Activated CD8-positive, alpha-beta memory T cell treated with anti-CD3 and anti-CD28 coated beads, Interleukin-2, amount 50 U/mL, for 48 hours (primary cell): ENCODE measurements around the gene HK2.
A peak's percentile ranks its signal among the peaks of the same experiment; 100 is the strongest.

Experiments used
- DNase-seq: peaks from one replicate; pipeline ENCODE4 v3.0.0-alpha.2; 2020

Gene HK2

DNA sequence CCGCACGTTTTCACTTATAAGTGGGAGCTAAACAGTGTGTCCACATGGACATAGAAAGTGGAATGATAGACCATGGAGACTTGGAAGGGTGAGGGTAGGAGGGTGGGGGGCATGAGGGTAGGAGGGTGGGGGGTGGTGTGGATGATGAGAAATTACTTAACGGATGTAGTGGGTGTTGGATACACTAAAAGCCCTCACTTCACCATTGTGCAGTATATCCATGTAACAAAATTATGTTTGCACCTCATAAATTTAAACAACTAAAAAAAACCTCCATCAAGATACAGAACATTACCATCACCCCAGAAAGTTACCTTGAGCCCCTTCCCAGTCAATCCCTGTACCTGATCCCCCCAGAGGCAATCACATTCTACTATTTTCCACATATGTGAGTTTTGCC, 26.2 kb downstream of the HK2 start:
- no peak for DNase-seq

DNA sequence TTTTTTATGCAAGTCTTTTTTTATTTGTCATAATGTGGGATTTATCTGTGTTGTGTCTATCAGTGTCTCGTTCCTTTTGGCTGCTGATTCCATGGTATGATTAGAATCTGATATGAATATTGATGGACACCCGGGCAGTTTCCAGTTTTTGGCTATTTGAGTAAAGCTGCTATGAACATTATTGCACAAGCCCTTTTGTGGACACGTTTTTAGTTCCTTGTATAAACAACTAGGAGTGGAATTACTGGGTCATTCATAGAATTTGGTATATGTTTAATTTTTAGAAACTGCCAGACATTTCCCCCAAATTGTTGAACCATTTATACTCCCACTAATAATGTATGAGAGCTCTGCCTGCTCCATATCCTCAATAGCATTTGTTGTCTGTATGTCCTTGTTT, 26.6 kb downstream of the HK2 start:
- no peak for DNase-seq

DNA sequence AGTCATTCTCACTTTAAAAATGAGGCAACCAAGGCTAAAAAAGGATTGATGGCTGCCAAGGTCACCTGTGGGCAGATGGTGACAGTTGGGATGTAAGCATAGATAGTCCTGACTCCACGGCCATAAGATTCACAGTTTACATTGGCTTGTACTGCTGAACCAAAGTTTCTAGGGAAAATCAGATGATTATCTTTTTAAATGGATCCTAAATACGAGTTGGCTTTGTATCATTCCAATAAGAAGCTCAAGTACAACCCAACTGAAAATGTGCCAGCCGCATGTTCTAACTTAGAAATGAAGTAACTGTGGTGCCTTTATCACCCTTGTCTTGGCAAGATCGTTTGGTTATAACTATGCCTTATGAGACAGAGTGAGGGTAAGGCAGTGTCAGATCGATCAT, 27.6 kb downstream of the HK2 start:
- no peak for DNase-seq

DNA sequence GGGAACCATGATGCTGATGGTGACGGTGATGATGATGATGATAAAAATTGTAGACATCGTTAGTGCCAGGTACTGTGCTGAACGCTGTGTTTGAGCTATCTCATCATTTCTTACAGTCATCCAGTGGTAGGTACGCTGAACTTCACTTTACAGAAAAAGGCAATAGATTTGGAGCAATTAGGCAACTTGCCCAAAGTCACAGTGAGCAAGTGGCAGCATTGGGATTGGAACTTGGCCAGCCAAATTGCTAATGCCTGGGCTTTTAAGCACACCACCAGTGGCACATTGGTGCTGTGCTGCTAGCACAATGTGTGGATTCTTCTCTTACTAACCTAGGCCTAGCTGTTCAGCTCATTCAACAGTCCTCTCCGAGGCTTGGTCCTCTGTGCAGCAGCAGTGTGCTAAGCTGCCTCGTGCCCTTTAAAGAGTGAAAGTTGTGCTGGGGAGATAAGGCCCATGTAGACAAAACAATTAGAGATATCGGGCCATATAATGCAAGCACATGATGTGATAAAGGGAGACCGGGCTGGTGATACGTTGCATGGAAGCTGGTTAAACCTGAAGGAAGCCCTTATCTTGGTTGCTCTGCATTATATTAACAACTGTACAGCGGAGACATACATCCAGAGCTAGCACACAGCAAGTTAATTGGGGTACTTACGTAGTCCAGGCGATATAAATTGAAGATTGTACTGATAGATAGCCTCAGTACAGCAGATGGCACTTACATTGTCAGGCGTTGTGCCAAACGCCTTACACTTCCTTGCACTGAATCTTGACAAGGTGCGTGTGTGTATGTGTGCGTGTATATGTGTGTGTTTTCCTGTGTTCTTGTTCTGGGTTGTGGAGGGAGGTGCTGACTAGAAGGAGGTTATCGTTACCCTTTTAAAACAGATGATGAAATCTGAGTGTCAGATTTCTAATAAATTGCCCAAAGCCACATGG, 28.4 kb downstream of the HK2 start:
- no peak for DNase-seq

DNA sequence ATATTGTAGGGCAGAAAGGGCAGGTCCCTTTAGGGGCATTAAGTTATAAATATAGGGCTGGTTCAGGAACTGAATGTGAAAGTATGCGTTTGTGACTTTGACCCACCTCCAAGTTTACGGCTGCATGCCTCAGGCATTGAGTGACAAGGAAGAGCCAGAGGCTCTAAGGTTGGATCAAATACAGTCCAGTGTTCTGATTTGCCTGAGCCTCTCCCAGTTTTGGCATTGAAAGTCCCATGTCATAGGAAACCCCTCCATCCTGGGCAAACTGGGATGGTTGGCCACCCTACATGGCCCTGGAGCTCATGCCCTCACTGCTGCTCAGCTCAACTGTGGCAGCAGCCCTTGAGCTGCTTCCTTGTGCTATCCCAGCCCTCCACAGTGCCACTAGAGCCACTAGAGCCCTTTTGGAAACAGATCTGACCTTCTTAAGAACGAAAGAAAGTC, 29.9 kb downstream of the HK2 start:
- no peak for DNase-seq

DNA sequence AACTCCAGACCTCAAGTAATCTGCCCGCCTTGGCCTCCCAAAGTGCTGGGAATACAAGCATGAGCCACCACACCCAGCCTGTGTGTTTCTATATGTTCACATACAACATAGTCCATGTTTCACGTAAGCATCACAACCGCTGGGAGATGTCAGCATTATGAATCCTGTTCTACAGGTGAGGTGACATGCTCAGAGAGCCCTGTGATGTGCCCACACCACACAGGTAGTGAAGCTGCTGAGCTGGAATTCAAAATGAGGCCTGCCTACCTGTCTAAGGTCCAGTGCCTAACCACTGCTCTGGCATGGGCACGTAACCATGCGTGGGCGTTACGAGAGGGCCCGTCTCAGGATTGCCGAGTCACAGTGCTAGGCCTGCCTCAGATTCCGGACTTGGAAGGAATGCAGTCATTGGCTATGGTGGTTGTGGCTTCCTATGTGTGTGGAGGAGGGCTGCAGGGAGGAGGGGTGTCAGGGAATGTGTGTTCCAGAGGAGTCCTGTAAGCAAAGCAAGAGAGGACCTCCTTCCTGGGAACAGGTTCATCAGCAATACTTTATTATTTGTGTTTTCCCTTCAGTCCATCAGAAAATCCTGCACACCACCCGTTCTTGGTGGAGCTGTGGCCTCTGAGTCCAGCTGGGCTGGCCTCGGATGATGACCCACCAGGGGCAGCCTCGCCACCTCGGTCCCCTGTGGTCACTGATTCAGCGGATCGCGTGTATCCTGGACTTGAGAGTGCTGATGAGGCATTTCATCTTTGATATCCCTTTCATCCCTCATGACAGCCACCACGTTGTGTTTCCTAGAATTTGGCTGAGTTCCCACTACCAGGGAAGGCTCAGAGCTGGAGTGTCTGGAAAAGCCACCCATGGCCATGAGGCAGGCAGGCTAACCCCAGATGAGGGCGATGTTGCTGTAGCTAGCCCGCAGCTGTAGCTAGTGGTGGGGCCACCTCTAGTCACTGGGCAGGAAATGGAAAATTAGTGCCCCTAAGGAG, 31.1 kb downstream of the HK2 start:
- no peak for DNase-seq

DNA sequence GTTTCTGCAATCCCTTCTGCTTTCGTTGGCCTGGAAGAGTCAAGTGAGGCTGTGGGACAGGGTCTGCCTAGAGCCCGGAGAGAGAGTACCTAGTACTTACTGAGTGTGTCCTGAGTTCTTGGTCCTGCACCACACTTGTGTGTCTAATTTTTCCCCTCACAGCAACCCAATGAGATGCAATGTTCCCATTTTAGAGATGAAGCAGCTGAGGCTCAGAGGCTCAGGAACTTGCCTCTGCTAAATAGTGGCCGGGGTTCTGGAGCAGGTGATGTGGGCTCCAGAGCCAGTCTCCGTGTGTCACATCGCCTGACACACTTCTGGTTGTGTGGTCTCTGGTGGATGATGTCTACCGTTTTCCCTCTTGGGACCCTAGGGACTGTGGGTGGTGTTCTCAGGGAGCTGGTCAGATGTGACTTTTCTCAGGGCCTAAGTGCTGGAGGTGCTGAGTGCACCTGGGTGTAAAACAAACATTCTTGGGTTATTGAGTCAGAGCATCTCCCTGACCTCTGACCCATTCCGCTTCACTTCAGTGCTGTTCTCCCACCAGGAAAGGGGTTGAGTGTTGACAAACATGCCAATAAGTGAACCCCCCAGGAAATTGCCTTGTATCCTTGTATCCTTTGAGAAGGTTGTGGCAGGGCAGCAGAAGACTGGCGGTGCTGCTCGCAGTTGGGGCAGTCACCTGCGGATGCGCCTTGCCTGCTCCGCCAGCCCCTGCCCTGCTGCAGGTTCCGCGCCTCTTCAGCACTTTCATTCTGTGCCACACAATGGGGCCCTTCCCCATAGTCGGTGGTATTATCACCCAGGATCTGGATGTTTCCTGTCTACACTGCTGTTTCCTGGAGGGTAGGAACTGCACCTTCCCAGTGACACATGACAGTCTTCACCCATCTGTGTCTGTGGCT, 32.1 kb downstream of the HK2 start:
- no peak for DNase-seq

DNA sequence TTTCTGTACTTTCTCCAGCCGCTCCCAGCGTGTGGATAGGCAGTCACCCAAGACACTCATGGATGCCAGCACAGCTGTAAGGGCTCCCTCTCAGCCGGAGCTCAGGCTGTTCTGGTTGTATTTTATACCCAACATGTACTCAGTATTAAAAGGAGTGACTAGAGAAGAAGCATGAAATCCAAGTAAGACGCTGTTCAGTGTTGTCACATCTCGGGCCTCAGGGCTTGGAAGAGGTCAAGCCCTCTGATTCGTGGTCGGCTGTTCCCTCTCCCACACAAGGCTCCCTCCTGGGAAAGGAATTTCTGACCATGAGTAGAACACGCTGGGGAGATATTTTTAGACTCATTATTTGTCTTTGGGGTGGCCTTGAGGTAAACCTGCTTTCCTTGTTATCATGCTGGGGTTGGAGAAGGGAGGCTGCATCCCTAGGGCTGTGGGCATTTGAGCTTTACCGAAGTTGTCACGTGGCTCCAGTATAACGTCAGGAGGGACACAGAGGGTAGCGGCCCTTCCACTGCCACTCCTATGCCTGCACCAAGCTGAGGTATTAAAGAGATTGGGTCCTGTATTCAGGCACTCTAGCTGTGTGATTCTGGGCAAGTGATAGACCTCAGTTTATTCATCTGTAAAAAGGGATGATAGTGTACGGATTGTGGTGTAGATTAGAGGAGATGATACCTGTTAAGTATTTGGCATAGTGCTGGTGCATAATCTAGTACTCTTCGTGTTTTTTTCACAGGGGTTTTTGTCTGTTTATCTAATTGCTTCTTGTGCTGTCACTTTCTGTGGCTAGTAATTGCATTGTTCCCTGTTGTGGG, 34.1 kb downstream of the HK2 start:
- DNase-seq: no peak

DNA sequence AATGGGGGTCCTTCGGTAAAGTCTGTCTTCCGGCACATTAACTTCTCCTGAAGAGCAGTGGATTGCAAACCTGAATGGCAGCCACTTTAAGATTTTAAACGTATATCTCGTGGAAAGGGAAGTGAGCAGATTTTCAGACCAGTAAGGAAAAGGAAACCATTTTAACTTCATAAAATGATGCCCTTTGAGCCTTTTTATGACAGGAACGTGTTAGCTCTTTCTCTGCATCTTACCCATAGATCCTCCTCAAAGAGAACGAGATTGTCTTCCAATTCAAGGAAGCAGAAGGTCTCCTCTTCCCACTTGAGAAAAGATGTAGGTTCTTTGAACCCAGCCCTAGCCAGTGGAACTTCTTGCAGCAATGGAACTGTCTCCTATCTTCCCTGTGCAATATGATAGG, 35.6 kb downstream of the HK2 start:
- DNase-seq: no peak

DNA sequence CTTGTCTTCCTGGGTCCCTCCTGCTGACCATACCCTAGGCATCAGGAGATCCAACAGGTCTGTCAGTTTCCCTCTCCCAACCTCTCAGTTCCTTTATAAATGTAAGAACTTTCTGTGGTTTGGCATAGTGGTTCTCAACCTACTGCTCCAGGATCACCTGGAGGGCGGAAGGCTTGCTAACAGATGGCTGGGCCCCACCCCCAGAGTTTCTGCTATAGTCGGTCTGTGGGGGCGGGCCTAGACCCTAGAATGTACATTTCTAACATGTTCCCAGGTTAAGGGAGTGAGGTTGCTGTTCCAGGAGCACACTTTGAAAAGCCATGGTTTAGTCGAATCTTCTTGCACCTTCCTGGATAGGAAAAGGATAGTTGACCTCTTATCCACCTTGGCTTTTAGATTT, 37.0 kb downstream of the HK2 start:
- no peak for DNase-seq

DNA sequence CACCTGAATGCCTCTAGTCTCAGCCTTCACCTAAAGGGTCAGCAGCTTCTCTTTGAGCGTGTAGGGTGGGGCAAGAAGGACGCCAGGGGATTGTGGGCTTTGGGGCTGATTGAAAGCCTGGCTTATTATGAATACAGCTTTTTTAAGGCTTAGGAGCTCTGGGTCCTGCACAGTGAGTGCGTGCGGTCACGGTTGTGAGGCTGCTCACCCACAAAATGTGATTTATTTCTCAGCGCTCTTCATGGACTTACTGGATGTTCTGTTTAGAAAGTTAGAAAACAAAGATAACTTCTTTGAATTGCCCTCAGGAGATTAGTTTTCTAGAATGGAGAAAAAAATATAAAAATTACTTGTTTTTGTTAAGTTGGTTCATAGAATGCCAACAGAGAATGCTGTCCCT, 37.5 kb downstream of the HK2 start:
- no peak for DNase-seq

DNA sequence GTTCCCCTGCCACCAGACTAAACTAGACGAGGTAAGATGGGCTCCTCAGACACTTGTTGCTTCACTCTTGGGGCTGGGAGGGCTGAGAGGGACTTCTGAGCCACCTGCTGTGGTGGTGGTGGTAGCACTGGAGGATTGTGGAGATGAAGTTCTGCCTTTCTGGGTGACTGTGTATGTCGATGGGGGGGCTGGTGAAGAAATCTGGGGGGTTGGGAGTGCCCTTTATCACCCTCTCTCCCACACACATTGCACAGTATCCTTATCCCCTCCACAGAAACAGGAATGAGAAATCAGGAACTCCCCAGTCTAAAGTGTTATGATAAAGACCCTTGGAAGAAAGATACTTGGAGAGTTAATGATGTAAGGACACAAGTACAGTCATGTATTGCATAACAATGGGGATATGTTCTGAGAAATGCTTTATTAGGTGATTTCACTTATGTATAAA, 38.5 kb downstream of the HK2 start:
- no peak for DNase-seq

DNA sequence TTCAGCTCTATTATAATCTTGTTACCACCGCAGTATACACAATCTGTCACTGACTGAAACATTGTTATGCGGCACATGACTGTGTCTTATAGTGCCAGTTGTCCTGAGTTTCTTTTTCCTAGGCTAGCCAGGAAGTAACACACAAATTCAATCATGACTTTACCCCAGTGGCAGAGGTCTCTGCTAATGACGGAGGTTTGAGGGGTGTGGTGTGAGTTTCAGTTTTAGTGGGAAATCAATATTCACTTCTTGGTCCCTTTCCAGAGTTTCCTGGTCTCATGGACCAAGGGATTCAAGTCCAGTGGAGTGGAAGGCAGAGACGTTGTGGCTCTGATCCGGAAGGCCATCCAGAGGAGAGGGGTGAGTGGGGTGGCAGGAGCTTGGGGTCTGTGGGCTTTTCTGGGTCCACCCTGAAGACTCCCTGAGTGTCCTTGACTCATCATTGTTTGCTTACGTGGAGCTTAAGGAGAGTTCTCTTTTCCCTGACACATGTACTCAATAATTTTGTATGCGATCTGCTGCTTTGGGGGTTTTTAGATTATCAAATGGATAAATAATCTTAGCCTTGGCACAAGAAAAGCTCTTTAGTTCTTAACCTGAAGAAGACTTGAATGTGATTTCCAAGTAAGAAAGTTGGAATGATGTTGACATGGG, 39.2 kb downstream of the HK2 start:
- DNase-seq: no peak

DNA sequence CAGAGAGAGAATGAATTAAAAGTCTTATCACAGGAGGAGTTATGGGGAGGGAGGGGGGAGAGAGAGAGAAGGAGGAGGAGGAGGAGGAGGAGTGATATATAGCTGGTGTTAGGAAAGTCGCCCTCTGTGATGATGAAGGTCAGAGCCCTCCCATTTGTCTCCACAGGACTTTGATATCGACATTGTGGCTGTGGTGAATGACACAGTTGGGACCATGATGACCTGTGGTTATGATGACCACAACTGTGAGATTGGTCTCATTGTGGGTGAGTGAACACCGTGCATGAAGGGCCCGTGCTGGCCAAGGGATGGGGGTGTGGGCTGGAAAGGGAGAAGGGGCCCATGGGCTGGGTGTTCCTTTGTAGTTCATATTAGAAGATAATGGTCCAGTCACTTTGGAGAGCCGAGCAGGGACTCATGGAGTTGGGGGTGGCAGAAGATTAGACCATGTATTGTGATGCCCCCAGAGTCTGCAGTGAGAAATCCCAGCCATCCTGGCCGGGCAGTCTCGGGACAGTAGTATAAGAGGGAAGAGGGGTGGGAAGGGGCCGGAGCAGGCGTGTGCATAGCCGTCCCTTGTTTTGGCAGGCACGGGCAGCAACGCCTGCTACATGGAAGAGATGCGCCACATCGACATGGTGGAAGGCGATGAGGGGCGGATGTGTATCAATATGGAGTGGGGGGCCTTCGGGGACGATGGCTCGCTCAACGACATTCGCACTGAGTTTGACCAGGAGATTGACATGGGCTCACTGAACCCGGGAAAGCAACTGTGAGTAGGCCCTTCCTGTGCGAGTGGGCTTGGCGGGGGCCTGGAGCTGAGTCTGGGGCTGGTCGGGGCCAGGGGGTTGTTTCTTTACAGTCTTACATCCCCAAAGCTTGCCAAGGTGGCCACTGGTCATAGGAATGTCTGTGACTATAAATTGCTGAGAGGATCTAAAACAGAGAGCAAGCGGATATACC, 40.0 kb downstream of the HK2 start:
- DNase-seq: no peak

DNA sequence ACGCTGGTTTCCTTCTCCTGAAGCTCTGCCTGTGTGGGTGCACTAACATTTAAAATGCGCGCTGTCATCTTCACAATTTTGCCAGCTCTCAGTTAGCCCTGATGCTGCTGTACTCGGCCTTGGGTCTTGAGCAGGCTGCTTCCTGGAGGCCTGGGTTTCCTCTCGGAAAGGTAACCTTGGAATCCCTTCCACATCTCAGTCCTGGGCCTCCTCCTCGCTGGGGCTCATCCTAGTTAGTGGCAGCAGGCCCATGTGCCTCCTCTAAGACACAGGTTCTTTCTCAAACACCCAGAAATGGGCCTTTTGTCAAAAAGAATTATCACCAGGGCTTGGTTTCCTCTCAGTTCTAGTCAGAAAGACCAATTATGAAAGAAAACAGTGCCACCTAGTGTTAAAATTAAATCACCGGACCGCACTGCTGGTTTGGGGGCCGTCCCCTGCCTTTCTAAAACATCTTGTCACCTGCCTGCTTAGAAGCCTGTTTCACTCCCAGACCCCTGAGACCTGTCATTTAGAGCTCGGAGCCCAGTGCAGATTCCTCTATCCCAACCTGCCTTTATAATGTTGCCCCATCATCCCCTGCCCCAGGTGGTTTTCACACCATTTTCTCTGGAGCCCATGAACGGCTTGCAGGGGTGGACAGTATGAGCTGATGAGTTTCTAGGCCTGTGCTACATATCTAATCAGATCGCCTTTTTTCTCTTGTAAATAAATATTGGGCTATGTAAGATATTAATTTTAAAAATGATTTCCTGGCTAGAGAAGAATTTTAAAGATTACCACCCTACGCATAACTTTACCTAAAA, 42.4 kb downstream of the HK2 start:
- DNase-seq: no peak

DNA sequence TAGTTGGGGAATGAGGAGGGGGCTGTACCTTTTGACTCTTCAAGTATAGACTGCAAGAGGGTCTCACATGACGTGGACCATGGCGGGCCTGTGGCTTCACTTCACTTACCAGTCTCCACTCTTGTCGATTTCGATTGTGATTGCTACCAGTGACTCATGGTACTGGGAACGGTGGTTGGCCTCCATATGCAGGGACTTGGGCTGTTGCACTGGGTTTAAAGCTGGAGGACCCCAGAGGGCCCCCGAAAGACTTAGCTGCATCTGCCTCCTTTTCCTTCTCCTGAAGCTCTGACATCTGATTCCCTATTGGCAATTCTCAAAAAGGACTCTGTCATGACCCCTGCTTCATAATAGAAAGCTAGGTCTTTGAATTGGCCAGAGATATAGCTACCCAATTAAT, 43.4 kb downstream of the HK2 start:
- no peak for DNase-seq

DNA sequence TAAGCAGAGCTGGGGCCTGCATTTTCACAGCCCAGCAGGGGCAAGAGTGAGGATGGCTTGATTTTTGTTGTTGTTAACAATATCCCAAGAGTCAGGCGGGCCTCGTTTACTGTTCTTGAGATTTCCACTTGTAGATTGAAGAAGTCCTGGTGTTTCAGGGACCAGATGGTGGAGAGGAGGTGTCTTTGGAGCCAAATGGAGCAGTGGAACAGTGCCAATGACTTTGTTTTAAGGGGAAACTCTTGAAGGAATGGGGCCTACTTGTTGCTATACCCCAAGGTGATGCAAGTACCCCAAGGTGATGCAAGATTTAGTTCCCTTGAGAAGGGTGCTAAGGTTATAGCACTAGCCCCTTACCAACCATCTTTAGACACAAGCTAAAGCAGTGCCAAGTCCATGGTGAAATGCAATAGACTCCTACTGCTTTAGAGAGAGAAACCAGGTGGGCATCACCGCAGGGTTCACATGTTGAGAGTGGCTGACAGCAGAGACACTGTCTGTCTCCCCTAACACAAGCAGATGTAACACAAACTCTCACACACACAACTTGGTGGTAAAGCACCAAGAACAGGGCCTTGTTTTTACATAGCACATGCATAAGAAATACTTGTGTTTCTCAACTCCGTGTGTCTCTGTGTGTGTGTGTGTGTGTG, 44.0 kb downstream of the HK2 start:
- DNase-seq: no peak

DNA sequence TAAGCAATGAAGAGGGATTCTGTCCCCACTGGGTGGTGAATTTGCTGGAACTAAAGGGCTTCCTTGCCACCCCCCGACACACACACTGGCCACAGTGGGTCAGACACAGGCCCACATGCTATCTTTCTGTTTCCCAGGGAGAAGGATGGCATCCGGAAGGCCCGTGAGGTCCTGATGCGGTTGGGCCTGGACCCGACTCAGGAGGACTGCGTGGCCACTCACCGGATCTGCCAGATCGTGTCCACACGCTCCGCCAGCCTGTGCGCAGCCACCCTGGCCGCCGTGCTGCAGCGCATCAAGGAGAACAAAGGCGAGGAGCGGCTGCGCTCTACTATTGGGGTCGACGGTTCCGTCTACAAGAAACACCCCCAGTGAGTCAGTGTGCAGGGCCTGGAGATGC, 44.6 kb downstream of the HK2 start:
- DNase-seq: peak; percentile 42
